ENCODE results near the gene OR10C1. TPM values are rescaled to one million over a fixed set of nuclear protein-coding genes. Genes with fewer than 3 reads are reported as not detected.

OR10C1 gene
- total RNA-seq, result not detected in 2 replicates

GRCh38 chr6:29439006-29439405 is at the start of gene OR10C1:
Gene OR10C1, plus strand, starts transcription at chr6:29439306. Its CDS starts 710 bp downstream, at chr6:29440016.

GRCh38 chr6:29395331-29395730 is 43.8 kb upstream of the OR10C1 start, which contains the start of gene OR12D2:
Gene OR12D2, plus strand, starts transcription at chr6:29395631. Its CDS starts 1,069 bp downstream, at chr6:29396700.

GRCh38 chr6:29414588-29414987 is 24.5 kb upstream of the OR10C1 start, which contains the start of gene OR12D1:
Gene OR12D1, plus strand, starts transcription at chr6:29414928.

GRCh38 chr6:29456971-29457370 is 17.9 kb downstream of the OR10C1 start, which contains the start of the genes OR11A1 and OR2H1:
Gene OR11A1, minus strand, starts transcription at chr6:29457071. Its CDS starts 29,430 bp downstream, at chr6:29427641.
Gene OR2H1, plus strand, starts transcription at chr6:29457155. Its CDS starts 4,615 bp downstream, at chr6:29461770.

GRCh38 chr6:29487660-29488059 is 48.6 kb downstream of the OR10C1 start, which contains the start of gene MAS1L:
Gene MAS1L, minus strand, starts transcription at chr6:29487956. Its CDS starts 54 bp downstream, at chr6:29487902.

Other genes with a start within 250 kb of the OR10C1 start
- not detected in 2 replicates for gene OR14J1, start 137.6 kb upstream of the OR10C1 start, total RNA-seq
- gene OR5V1, start 70.4 kb upstream of the OR10C1 start, total RNA-seq, result not detected in 2 replicates
- gene OR12D3, start 64.0 kb upstream of the OR10C1 start, total RNA-seq, result not detected in 2 replicates
- gene OR12D2, start 43.7 kb upstream of the OR10C1 start, total RNA-seq, result not detected in 2 replicates
- gene OR12D1, start 24.4 kb upstream of the OR10C1 start, total RNA-seq, result not detected in 2 replicates
- gene OR11A1, start 17.8 kb downstream of the OR10C1 start, total RNA-seq, result not detected in 2 replicates
- not detected in 2 replicates for gene OR2H1, start 17.8 kb downstream of the OR10C1 start, total RNA-seq
- not detected in 2 replicates for gene MAS1L, start 48.6 kb downstream of the OR10C1 start, total RNA-seq
- 0.30 TPM in 1 of 2 replicates, not detected in the other for gene UBD, start 120.4 kb downstream of the OR10C1 start, total RNA-seq
- not detected in 2 replicates for gene OR2H2, start 145.8 kb downstream of the OR10C1 start, total RNA-seq
- 13.1 and 18.6 TPM in 2 replicates for gene GABBR1, start 193.9 kb downstream of the OR10C1 start, total RNA-seq
- not detected in 2 replicates for gene MOG, start 217.8 kb downstream of the OR10C1 start, total RNA-seq
- 0.69 TPM in 1 of 2 replicates, not detected in the other for gene ZFP57, start 241.8 kb downstream of the OR10C1 start, total RNA-seq

Measured in smooth muscle cell of the umbilical artery (primary cell).